HG03558 (cell line): Measurements from ENCODE around the gene INO80E.
A peak's percentile ranks its signal among the peaks of the same experiment; 100 is the strongest.
"Not testable (repeated sequence)": the region's sequence is repeated elsewhere in the genome, so short reads cannot be mapped to it uniquely, and the experiment has no call there.

Experiments
- ATAC-seq: cut with Tn5 transposase; IDR thresholded peaks from one replicate; pipeline ENCODE4 v1.9.1; 2021; ENCODE audit warnings: moderate number of reproducible peaks; ENCODE audit not compliant: unreplicated experiment; ENCODE audit errors: extremely low read depth

The INO80E gene

GRCh38 chr16:29995911-29996765 lies at the start of gene INO80E:
Gene INO80E, plus strand, starts transcription at chr16:29996241. Its CDS starts 70 bp downstream, at chr16:29996311.
- ATAC-seq = peak; percentile 61

GRCh38 chr16:29947897-29948296 lies 48.1 kb upstream of the INO80E start:
- no peak for ATAC-seq

- no peak for ATAC-seq
These were observed 45.1 kb upstream of the INO80E start for GRCh38 chr16:29950806-29951461.

- no peak for ATAC-seq
These were observed 44.2 kb upstream of the INO80E start for GRCh38 chr16:29951625-29952365.

- ATAC-seq = no peak
These were observed 37.3 kb upstream of the INO80E start for GRCh38 chr16:29958756-29959155.

- ATAC-seq = no peak
These were observed 36.7 kb upstream of the INO80E start for GRCh38 chr16:29959293-29959692.

- not testable (repeated sequence) for ATAC-seq
These were observed 36.2 kb upstream of the INO80E start for GRCh38 chr16:29959821-29960220.

GRCh38 chr16:29961127-29961478 lies 34.9 kb upstream of the INO80E start:
- no peak for ATAC-seq

GRCh38 chr16:29961479-29962343 lies 34.3 kb upstream of the INO80E start, which contains the start of gene TMEM219:
Gene TMEM219, plus strand, starts transcription at chr16:29962079. Its CDS starts 1,065 bp downstream, at chr16:29963144.
- ATAC-seq = no peak

GRCh38 chr16:29962344-29962994 lies 33.6 kb upstream of the INO80E start:
- no peak for ATAC-seq

GRCh38 chr16:29963021-29963743 lies 32.9 kb upstream of the INO80E start:
- ATAC-seq = no peak

GRCh38 chr16:29968205-29968604 lies 27.8 kb upstream of the INO80E start:
- no peak for ATAC-seq

- no peak for ATAC-seq
These were observed 24.7 kb upstream of the INO80E start for GRCh38 chr16:29971304-29971703.

- ATAC-seq = no peak
These were observed 23.5 kb upstream of the INO80E start for GRCh38 chr16:29972500-29972899.

GRCh38 chr16:29972992-29973383 lies 23.1 kb upstream of the INO80E start:
- ATAC-seq = no peak

GRCh38 chr16:29973384-29974246 lies 22.4 kb upstream of the INO80E start, which contains the start of gene TAOK2:
Gene TAOK2, plus strand, starts transcription at chr16:29973868. Its CDS starts 3,905 bp downstream, at chr16:29977773.
- ATAC-seq = peak; percentile 77

GRCh38 chr16:29974291-29975133 lies 21.5 kb upstream of the INO80E start:
- no peak for ATAC-seq
